NCI-H774 (cell line): ENCODE data around the gene AQP2.

Experiments used
- DNase-seq: peaks from one replicate; lab custom pipeline; 2025; lab: John Stamatoyannopoulos, UW

The AQP2 gene

GRCh38 chr12:49941556-49942511, 8.7 kb upstream of the AQP2 start:
- no peak for DNase-seq

- DNase-seq = no peak
These were observed 8.0 kb upstream of the AQP2 start for GRCh38 chr12:49942512-49942893.

- DNase-seq = no peak
These were observed 7.5 kb upstream of the AQP2 start for GRCh38 chr12:49942921-49943624.

DNA sequence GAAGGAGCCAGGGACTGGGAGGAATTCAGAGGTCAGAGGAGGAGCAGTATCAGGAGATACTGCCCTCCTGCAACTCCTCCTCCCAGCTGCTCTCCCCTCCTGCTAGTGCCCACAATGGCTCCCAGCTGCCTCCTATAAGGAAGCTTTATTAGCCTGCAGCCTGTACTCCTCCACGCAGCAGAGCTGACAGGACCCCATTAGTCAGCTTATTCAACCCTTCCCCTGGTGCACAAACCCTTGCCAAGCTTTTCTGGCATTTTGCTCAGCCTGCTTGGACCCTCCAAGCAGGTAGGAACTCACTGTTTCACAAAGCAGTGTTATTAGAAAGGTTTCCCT, 6.9 kb upstream of the AQP2 start:
- DNase-seq = no peak

DNA sequence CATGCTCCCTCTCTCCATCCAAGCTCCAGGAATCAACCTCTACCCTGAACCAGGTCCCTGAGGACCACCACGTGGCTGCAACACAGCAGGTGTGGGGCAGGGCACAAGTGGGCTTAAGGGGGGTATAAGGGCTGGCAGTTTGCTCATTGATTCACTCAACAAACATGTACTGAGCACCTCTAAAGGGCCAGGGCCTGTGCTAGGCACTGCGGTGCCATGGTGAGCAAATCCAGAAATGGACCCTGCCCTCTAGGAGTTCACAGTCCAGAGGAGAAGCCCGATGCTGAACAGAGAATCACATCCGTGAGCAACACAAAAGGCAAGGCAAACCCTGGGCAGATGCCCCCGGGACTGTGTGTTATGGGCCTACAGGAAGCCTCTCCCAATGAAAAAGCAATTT, 6.5 kb upstream of the AQP2 start:
- no peak for DNase-seq

DNA sequence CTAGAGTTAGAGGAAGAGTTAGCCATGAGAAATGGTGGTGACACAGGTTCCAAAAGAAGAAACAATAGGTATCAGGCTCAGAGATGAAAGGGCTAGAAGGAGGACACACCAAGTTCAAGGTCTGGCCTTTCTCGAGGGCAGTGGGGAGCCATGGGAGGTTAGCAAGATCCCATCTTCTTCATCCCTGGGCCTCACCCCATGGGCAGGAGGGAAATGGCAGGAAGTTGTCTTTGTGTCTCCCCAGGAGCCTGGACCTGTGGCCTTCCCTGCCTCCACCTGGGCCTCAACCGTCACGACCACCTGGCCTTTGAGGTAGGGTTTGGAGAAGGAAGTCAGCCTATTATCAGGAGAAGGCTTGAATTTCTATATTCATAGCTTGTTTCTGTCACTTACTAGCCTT, 5.8 kb upstream of the AQP2 start:
- no peak for DNase-seq

GRCh38 chr12:49945394-49946080, 5.0 kb upstream of the AQP2 start:
- peak; percentile 64 for DNase-seq

DNA sequence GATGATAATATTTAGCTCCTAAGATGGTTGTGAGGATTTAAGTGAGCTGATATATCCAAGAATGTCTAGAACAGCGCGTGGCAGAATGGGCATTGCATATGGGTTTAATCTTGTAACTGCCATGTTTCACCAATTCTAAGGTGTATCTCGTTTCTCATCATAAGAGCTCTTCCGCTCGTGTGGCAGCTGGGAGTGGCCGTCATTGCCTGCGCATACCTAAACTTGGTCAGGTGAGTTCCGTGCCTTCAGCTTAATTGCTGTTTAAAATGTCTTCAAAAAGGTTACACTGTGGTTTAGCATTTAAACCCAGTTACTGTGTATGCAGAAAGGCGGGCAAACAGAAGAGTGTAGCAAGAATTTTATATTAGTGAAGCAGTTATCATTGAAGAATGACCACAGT, 4.5 kb upstream of the AQP2 start:
- DNase-seq = no peak

GRCh38 chr12:49946497-49946896, 4.0 kb upstream of the AQP2 start:
- DNase-seq = no peak

DNA sequence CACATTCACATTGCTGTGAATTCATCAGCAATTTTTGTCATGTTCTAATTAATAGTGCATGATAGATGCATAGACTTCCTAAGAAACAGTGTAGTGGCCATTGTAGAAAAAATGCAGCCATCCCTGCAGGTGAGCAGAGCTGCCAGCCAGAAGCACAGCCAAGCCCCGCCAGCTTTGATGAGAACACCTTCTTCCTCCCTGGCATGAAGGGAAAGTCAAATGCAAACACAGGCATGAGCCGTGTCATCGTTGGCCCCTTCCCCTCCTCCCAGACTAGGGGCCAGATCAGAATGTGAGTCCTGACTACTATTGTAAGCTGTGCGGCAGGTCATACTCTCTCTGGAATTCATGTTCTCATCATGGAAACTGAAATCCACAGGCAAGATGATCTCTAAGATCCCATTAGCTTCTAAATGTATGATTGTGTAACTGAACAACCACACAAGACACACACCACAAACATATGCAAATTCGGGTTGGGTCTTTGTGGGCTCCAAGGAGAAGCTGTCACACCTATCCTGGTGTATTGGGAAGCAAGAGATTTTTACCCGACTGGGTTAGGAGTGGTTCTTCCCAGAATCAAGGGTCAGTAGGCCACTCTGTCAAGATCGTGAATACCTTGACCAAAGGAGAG, 2.8 kb upstream of the AQP2 start:
- no peak for DNase-seq

DNA sequence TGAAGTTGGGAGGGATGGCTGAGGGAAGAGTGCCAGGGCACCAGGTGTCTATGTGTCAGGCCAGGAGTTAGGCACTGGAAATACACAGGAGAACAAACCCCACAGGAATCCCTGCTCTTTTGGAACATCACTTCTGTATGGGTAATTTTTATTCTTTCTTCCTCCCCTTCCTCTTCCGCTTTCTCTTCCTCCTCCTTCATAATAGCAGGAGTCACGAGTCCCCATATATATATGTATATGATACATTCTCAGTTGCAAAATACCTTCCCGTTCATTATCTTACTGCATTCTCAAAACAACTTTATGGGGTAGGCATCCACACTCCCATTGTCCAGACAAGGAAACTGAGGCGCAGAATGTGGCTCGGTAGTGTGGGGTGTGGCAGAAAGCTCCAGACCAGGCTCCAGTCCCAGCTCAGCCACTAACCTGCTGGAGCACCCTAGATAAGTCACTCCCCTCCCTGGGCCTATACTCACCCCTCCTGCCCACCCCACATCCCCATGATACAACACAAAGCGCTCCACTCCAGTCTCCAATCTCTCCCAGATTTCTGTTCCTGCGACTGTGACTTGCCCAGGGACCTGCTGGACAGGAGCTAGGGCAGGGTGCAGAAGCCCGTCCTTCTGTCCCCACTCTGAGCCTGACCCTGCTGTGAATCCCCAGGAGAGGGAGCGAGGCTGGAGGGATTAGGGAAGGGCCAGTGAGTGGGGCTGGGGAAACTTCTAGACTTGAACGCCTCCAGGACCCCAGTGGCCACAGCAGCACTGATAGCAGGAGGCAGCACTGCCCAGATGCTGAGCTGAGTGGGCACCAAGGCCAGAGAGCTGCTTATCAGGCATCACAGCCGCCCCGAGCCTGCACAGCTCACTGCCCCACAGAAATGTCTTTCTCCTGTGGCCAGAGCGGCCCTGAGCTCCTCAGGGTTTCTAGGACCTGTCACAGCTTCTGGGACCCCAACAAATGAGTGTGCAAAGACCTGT, 1.4 kb upstream of the AQP2 start:
- no peak for DNase-seq

DNA sequence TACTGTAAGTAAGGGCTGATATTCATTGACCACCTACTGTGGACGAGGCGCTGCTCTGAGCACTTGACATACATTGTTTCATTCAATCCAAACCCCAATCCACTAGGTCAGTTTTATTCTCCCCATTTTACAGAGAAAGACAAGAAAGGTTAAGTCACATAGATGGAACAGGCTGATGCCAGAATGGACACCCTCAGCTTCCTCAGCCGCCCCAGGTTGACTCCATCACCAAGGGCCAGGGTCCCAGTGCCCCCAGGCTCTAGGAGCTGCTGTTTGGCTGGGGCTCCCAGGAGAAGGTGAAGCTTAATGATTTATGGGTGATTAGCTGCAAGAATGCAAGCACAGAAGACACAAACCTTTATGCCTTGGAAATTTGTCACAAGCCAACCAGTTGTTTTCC, 671 bp upstream of the AQP2 start:
- DNase-seq = no peak

- DNase-seq = no peak
These were observed 1.1 kb downstream of the AQP2 start for GRCh38 chr12:49951411-49952240.

DNA sequence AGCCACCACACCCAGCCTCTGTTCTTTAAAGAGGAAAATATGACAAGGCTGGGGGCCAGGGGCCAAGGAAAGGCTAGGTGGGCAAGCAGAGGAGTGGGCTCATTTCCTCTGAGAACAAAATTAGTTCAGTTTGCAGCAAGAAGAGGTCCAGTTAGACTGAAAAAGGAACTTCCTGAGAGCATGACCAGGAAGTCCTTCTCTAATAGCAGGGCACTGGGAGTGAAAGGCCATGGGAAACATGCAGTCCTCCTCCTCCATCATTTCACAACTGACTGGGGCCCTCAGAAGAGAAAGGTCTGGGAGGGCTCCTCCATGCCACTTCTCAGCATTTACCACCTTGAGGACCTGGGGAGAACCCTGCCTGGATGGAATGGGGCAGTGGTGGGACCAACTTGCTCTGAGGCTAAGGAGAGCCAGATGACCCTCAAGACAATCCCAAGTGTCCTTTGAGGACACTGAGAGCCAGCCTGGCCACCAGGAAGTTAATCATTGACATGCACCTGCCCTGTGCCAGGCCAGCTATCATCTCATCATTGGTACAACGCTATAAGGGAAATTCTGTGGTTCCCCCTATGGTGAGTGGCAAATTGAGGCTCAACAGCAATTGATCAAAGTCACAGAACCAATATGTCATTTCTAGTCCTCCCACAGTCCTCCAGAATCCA, 2.0 kb downstream of the AQP2 start:
- no peak for DNase-seq

- no peak for DNase-seq
These were observed 2.6 kb downstream of the AQP2 start for GRCh38 chr12:49953151-49953550.

GRCh38 chr12:49953961-49954846, 3.7 kb downstream of the AQP2 start:
- DNase-seq = no peak

DNA sequence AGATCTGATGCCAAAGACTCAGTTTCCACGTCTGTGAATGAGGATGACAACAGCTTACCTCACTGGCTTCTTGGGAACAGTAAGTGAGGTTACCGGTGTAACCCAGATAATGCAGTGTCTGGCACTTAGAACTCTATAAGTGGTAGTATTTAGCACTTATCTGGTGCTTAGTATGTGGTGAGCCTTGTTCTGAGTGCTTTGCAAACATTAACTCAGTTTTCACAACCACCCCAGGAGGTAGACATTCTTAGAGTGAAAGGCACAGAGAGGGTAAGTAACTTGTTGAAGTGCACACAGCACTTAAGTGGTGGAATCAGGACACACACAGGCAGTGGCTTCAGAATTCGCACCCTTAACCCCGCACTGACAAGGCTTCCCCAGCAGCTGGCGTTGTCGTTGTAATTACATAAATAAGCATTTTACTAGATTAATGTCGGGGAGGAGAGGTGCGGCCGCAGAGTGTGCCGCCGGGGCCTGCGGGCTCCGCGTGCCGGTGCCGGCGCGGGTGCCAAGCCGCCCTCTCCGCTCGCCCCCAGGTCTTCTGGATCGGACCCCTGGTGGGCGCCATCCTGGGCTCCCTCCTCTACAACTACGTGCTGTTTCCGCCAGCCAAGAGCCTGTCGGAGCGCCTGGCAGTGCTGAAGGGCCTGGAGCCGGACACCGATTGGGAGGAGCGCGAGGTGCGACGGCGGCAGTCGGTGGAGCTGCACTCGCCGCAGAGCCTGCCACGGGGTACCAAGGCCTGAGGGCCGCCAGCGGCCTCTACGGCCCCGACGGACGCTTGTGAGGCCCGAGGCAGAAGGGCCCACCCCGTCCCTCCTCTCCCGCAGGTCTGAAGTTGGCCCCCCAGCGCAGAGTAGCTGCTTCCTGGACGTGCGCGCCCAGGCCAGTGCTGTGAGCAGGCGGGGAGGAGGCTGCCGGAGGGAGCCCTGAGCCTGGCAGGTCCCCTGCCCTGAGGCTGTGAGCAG, 4.6 kb downstream of the AQP2 start:
- no peak for DNase-seq
